Measurements from ENCODE around the gene CHM.

CHM gene, protein sequence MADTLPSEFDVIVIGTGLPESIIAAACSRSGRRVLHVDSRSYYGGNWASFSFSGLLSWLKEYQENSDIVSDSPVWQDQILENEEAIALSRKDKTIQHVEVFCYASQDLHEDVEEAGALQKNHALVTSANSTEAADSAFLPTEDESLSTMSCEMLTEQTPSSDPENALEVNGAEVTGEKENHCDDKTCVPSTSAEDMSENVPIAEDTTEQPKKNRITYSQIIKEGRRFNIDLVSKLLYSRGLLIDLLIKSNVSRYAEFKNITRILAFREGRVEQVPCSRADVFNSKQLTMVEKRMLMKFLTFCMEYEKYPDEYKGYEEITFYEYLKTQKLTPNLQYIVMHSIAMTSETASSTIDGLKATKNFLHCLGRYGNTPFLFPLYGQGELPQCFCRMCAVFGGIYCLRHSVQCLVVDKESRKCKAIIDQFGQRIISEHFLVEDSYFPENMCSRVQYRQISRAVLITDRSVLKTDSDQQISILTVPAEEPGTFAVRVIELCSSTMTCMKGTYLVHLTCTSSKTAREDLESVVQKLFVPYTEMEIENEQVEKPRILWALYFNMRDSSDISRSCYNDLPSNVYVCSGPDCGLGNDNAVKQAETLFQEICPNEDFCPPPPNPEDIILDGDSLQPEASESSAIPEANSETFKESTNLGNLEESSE

DNA sequence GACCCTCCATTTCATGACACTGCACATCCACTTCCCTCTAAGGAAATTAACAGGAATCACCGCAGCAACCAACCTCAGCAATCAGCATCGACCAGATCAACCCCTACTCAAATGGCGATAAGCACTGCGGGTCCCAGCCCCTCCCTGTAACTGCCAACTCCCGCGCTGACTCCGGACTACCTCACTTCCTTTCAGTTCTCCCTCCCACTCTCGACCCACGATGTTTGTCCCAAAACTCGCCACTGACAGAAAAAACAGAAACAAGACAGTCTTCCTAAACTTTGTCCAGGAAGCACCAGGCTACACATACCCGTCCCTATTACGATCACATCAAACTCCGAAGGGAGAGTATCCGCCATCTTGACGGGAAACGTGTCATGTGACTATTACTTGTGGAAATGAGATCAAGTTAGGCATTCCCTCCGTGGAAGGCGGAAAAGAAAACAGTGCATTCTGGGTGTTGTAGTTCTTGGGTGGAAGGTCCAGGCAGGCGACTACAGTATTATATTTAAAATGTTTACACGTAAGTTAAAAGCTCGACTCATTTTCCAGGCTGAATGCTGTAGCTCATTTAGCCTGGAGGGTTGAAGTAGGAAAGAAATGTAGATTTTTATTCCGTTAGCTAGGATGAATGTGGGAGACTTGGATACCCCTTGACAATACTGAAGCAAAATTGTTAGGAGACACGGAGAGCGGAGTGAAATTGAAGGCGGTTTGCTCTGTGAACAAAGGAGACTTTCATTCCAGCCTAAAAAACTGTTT, at the start of gene CHM:
Gene CHM (minus strand): TSS at position 385 of the 762 bp plus-strand sequence. CDS start 26 bp downstream, at position 359.
- Histone ChIP-seq H3K27ac (peak within 1 kb of the TSS; percentile 62), H3K9me3 (no peaks in the 10 kb centered on the region), H3K36me3 (no peaks in the 10 kb centered on the region), H3K4me1 (ENCODE audit: control insufficient read depth in 1 of 2, insufficient read depth in 1 of 2, low read depth in 1 of 2, low read length in 1 of 2) (peaks cover 5 to 13% of the 10 kb centered on the region in 2 experiments), H3K27me3 (peaks cover 5% of the 10 kb centered on the region), H3K4me3 (ENCODE audit: low read depth in 1 of 2, low read length in 1 of 2) (peak within 1 kb of the TSS; percentile 59 to 65)
- TF ChIP-seq, protein P1, sequence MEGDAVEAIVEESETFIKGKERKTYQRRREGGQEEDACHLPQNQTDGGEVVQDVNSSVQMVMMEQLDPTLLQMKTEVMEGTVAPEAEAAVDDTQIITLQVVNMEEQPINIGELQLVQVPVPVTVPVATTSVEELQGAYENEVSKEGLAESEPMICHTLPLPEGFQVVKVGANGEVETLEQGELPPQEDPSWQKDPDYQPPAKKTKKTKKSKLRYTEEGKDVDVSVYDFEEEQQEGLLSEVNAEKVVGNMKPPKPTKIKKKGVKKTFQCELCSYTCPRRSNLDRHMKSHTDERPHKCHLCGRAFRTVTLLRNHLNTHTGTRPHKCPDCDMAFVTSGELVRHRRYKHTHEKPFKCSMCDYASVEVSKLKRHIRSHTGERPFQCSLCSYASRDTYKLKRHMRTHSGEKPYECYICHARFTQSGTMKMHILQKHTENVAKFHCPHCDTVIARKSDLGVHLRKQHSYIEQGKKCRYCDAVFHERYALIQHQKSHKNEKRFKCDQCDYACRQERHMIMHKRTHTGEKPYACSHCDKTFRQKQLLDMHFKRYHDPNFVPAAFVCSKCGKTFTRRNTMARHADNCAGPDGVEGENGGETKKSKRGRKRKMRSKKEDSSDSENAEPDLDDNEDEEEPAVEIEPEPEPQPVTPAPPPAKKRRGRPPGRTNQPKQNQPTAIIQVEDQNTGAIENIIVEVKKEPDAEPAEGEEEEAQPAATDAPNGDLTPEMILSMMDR (IDR thresholded peaks at IDR 0.05), result no peak

DNA sequence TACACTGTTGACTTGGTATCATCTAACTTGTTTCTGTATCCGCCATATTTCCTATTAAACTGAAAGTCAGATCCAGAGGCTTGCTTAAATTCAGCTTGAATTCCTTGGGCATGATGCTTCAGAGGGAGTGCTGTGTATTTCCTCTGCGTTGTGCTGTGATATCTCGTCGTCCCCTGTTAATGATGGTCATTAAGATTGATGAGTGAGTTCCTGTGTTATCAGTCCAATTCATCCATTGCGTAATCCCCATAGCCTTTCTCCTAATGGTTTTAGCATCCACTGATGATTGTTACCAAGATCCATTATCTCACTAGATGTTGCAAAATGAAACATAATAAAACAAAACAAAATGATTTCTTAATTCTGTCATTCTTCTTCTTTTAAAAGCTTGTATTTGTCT, 31.3 kb upstream of the CHM start:
- H3K27me3 ChIP-seq, result no peaks in the 10 kb centered on the region
- H3K4me1 ChIP-seq (ENCODE audit: control insufficient read depth in 1 of 2, insufficient read depth in 1 of 2, low read depth in 1 of 2, low read length in 1 of 2), result no peaks in the 10 kb centered on the region
- no peak overlapping the region for H3K27ac ChIP-seq
- no peak overlapping the region for H3K4me3 ChIP-seq (ENCODE audit: low read depth in 1 of 2, low read length in 1 of 2)
- H3K36me3 ChIP-seq, result no peaks in the 10 kb centered on the region
- TF ChIP-seq, protein P1 (IDR thresholded peaks at IDR 0.05), result no peak
- H3K9me3 ChIP-seq, result no peaks in the 10 kb centered on the region

DNA sequence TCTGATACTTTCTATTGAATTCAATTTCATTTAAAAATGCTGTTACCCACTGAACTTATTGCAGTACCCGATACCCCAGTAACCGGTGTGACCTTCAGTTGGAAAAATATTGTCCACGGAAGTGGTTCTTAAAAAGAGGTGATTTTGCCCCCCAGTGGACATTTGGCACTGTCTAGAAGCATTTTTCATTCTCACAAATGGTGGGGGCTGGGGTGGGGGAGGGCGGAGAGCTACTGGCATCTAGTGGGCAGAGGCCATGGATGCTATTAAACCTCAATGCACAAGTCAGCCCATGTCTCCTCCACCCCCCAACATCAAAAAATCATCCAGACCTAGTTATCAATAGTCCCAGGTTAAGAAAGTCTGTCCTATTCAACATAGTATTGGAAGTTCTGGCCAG, 19.6 kb upstream of the CHM start:
- TF ChIP-seq, protein P1 (IDR thresholded peaks at IDR 0.05), result no peak
- H3K4me1 ChIP-seq (ENCODE audit: control insufficient read depth in 1 of 2, insufficient read depth in 1 of 2, low read depth in 1 of 2, low read length in 1 of 2), result no peaks in the 10 kb centered on the region

DNA sequence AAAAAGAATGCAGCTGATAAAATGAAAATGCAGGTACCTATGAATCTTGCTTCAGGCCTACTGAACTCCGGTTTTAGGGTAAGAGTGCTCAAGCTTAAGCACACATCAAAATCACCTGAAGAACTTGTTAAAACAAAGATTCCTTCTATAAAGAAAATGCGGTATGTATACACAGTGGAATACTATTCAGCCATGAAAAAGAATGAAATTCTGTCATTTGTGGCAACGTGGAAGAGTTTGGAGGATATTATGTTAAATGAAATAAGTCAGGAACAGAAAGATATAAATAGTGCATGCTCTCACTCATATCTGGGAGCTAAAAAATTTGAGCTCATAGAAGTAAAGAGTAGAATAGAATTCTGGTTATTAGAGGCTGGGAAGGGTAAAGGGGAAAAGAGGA, 14.0 kb upstream of the CHM start:
- Histone ChIP-seq H3K36me3 (no peaks in the 10 kb centered on the region), H3K27me3 (no peaks in the 10 kb centered on the region), H3K9me3 (no peaks in the 10 kb centered on the region), H3K4me3 (ENCODE audit: low read depth in 1 of 2, low read length in 1 of 2) (no peak overlapping the region), H3K4me1 (ENCODE audit: control insufficient read depth in 1 of 2, insufficient read depth in 1 of 2, low read depth in 1 of 2, low read length in 1 of 2) (no peaks in the 10 kb centered on the region), H3K27ac (no peak overlapping the region)
- TF ChIP-seq, protein P1 (IDR thresholded peaks at IDR 0.05), result no peak

More for the DNA sequence above, 19.6 kb upstream of the CHM start:
- Histone ChIP-seq H3K4me3 (ENCODE audit: low read depth in 1 of 2, low read length in 1 of 2) (no peak overlapping the region), H3K27me3 (no peaks in the 10 kb centered on the region), H3K9me3 (no peaks in the 10 kb centered on the region), H3K36me3 (no peaks in the 10 kb centered on the region), H3K27ac (no peak overlapping the region)

DNA sequence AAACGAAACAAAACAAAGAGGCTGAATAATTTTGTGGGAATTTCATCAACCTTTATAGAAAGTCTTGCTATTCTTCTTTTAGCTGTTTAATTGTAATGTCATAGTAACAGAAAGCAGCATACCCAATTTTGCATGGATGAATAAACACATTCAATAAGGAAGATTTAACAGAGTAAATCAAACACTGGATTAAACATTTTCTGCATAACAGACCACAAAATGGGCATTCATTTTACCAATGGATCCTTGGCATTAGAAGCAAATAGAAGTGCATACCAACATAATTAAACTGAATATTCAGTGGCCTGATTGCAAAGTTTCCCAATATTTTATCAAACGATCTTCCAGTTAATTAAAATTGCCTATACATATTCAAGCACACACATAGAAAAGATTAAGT, 4.4 kb upstream of the CHM start:
- peaks cover 1 to 8% of the 10 kb centered on the region in 2 experiments for H3K4me1 ChIP-seq (ENCODE audit: control insufficient read depth in 1 of 2, insufficient read depth in 1 of 2, low read depth in 1 of 2, low read length in 1 of 2)
- H3K4me3 ChIP-seq (ENCODE audit: low read depth in 1 of 2, low read length in 1 of 2), result no peak overlapping the region
- H3K36me3 ChIP-seq, result no peaks in the 10 kb centered on the region
- no peaks in the 10 kb centered on the region for H3K9me3 ChIP-seq
- TF ChIP-seq, protein P1 (IDR thresholded peaks at IDR 0.05), result no peak
- peaks cover 5% of the 10 kb centered on the region for H3K27me3 ChIP-seq
- H3K27ac ChIP-seq, result no peak overlapping the region
